Left ventricle myocardium inferior (tissue), 1 donor: ENCODE measurements around the gene TAMALIN. TPM values are rescaled to one million over a fixed set of nuclear protein-coding genes. Genes with fewer than 3 reads are reported as not detected.

Source experiments
- DNase-seq: peaks from one replicate; pipeline ENCODE4 v3.0.0-alpha.2; 2020
- H3K27ac ChIP-seq: fragments of 200-600 bp; replicated peaks from 2 replicates; pipeline ENCODE4 v1.8.0; 2021
- H3K27me3 ChIP-seq: fragments of 200-600 bp; 2 replicates; pipeline ENCODE4 v1.8.0; 2021; ENCODE audit warnings: low read depth
- H3K36me3 ChIP-seq: fragments of 200-600 bp; 2 replicates; pipeline ENCODE4 v1.8.0; 2021
- H3K4me1 ChIP-seq: fragments of 200-600 bp; 2 replicates; pipeline ENCODE4 v1.8.0; 2021
- H3K4me3 ChIP-seq: fragments of 200-600 bp; 2 replicates; pipeline ENCODE4 v1.8.0; 2021; ENCODE audit warnings: mild to moderate bottlenecking, moderate library complexity
- H3K9me3 ChIP-seq: fragments of 200-600 bp; replicated peaks from 2 replicates; pipeline ENCODE4 v1.8.0; 2021
- CTCF ChIP-seq: fragments of 200-600 bp; IDR thresholded peaks from 2 replicates; pipeline ENCODE4 v1.8.0; 2021; ENCODE audit warnings: antibody characterized with exemption, mild to moderate bottlenecking, borderline replicate concordance
- intact Hi-C: fragments of 100-400 bp; cut with micrococcal nuclease; formaldehyde crosslinking; loops from one replicate; pipeline ENCODE4 v1.11.0; 2022
- total RNA-seq: library from RNA; stranded (reverse); fragmentation: NEBNext Ultra II Directional; extraction: Animal tissue kit (Norgen Biotek cat#: 25700); gene quantifications from one replicate; pipeline ENCODE4 v1.2.1, GENCODE V29; 2021
- donor health status: DM: no; HTN: yes; CAD: no; lungs with severe emphysema.

Gene TAMALIN
- total RNA-seq, 1 donor from 2014 or later: 20.0 TPM

- Histone ChIP-seq H3K4me1 (peaks cover 5% of the 10 kb centered on the region), H3K36me3 (peaks cover 58% of the 10 kb centered on the region), H3K27me3 (no peaks in the 10 kb centered on the region), H3K27ac (no peak overlapping the region), H3K9me3 (no peaks in the 10 kb centered on the region), H3K4me3 (no peak overlapping the region)
- DNase-seq: no peak
- intact Hi-C loops: no loop called here
- no peak for TF ChIP-seq CTCF
These were observed 14.5 kb upstream of the TAMALIN start for GRCh38 chr12:51992246-51992645.

DNA sequence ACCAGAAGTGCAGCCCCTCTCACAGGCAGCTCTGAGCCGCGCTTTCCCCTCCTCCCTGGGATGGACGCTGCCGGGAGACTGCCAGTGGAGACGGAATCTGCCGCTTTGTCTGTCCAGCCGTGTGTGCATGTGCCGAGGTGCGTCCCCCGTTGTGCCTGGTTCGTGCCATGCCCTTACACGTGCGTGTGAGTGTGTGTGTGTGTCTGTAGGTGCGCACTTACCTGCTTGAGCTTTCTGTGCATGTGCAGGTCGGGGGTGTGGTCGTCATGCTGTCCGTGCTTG, 12.3 kb upstream of the TAMALIN start:
- TF ChIP-seq CTCF: no peak
- no peak overlapping the region for H3K4me3 ChIP-seq
- no peak overlapping the region for H3K27ac ChIP-seq
- H3K27me3 ChIP-seq: no peaks in the 10 kb centered on the region
- peaks cover 38% of the 10 kb centered on the region for H3K36me3 ChIP-seq
- H3K4me1 ChIP-seq: peaks cover 5% of the 10 kb centered on the region
- DNase-seq: no peak
- no peaks in the 10 kb centered on the region for H3K9me3 ChIP-seq
- intact Hi-C loops: no loop called here

- TF ChIP-seq CTCF: no peak
- no peak for DNase-seq
- Histone ChIP-seq H3K9me3 (no peaks in the 10 kb centered on the region), H3K27me3 (no peaks in the 10 kb centered on the region), H3K36me3 (peaks cover 38% of the 10 kb centered on the region), H3K4me3 (no peak overlapping the region), H3K27ac (no peak overlapping the region), H3K4me1 (peaks cover 5% of the 10 kb centered on the region)
- intact Hi-C loops: no loop called here
These were observed 11.8 kb upstream of the TAMALIN start for GRCh38 chr12:51994959-51995358.

DNA sequence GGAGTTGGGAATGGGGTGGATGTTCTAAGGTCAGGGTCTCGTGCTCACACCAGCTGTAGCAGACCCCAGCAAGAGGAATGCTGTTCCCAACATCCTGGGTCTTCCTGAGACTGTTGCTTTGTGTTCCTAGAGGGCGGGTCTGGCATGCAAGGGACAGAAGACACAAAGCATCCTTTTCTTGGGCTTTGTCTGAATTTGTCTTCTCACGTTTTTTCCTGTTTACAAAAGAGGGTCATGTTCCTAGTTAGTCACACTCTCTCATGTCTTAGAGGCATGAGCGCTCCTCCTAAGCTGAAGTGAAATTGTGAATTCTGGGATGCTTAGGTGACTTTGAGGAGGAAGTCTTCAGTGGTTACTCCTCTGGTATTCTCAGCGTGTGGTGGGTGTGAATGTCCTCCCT, 9.6 kb upstream of the TAMALIN start:
- intact Hi-C loops: no loop called here
- Histone ChIP-seq H3K27ac (no peak overlapping the region), H3K9me3 (no peaks in the 10 kb centered on the region), H3K4me1 (peaks cover 5% of the 10 kb centered on the region), H3K4me3 (no peak overlapping the region), H3K36me3 (peaks cover 32% of the 10 kb centered on the region), H3K27me3 (no peaks in the 10 kb centered on the region)
- no peak for TF ChIP-seq CTCF
- DNase-seq: no peak

DNA sequence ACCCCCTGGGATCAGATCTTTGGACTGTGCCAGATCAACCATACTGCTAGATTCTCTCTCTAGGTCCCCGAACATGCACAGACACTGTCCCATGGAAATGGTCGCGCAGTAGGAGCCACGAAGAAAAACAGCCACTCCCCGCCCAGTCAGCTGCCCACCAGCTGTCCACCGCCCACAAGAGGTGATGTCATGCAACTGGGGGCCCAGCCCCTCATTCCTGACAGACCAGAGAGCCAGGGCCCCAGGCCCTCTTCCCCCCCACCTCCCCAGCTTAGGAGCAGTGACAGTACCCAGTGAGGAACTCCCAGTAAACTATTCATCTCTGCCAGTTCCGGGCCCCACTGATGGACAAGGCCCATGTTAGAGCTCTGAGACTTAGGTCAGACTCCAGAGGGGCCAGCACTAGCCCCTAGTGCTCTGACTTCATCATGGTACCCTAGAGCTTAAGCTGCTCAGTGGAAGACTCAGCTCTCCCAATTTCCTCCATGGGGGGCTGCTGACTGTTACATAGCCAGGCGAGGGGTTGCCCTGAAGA, 3.7 kb upstream of the TAMALIN start:
- Histone ChIP-seq H3K27me3 (peaks cover 31% of the 10 kb centered on the region), H3K27ac (no peak overlapping the region), H3K9me3 (no peaks in the 10 kb centered on the region), H3K36me3 (no peaks in the 10 kb centered on the region), H3K4me3 (no peak overlapping the region), H3K4me1 (peaks cover 32% of the 10 kb centered on the region)
- intact Hi-C loops: no loop called here
- DNase-seq: no peak
- no peak for TF ChIP-seq CTCF

- Histone ChIP-seq H3K4me1 (peaks cover 37% of the 10 kb centered on the region), H3K9me3 (no peaks in the 10 kb centered on the region), H3K4me3 (no peak overlapping the region), H3K27ac (no peak overlapping the region), H3K27me3 (peaks cover 31% of the 10 kb centered on the region), H3K36me3 (no peaks in the 10 kb centered on the region)
- TF ChIP-seq CTCF: no peak
- intact Hi-C loops: no loop called here
- no peak for DNase-seq
These were observed 3.2 kb upstream of the TAMALIN start for GRCh38 chr12:52003591-52003990.
